Cardiac muscle cell (in vitro differentiated cells and primary cell): ENCODE results near the gene SMG5. TPM values are rescaled to one million over a fixed set of nuclear protein-coding genes. Genes with fewer than 3 reads are reported as not detected.

Experiments used
- DNase-seq, 2 donors: peaks; one replicate each; pipeline versions ENCODE4 v3.0.0 to v3.0.0-alpha.2; 2010 to 2017; ENCODE audit warnings: low read depth in 1 of 2, low spot score in 1 of 2
- H3K27ac ChIP-seq: fragments of 200-600 bp; sonication (generic); 2 replicates; pipeline ENCODE4 v1.5.1; 2016
- H3K27me3 ChIP-seq: fragments of 200-600 bp; sonication (generic); 2 replicates; pipeline ENCODE4 v1.6.0; 2016; ENCODE audit warnings: control low read depth
- H3K36me3 ChIP-seq: fragments of 200-600 bp; sonication (generic); 2 replicates; pipeline ENCODE4 v1.5.1; 2016; ENCODE audit warnings: control low read depth
- H3K4me1 ChIP-seq: fragments of 200-600 bp; sonication (generic); 2 replicates; pipeline ENCODE4 v1.8.1; 2017; ENCODE audit warnings: low read depth, mild to moderate bottlenecking, mixed run types
- H3K4me3 ChIP-seq: fragments of 200-600 bp; sonication (generic); 2 replicates; pipeline ENCODE4 v1.5.1; 2016; ENCODE audit warnings: mild to moderate bottlenecking
- H3K9me3 ChIP-seq: fragments of 200-600 bp; sonication (generic); 2 replicates; pipeline ENCODE4 v1.5.1; 2017; ENCODE audit warnings: low read depth, mild to moderate bottlenecking, control low read depth
- polyA plus RNA-seq: library from polyadenylated mRNA; unstranded; fragments of >200 nt; fragmentation: Nextera tagmentation; extraction: Ambion mirVana; gene quantifications from 2 replicates; pipeline ENCODE4 v1.2.1, GENCODE V29; 2016
- total RNA-seq: library from RNA; depleted of rRNA; stranded (reverse); fragments of >200 nt; gene quantifications from 2 replicates; pipeline ENCODE4 v1.2.3, GENCODE V29; 2016
- TF ChIP-seq, protein P1 (sequence below): IDR thresholded peaks from 2 replicates; pipeline ENCODE4 v1.5.1; 2012; ENCODE audit warnings: low read depth, mild to moderate bottlenecking, low read length

The SMG5 gene
- total and polyA plus RNA-seq, 2 experiments from 2014 or later: 95.5 to 110 TPM

DNA sequence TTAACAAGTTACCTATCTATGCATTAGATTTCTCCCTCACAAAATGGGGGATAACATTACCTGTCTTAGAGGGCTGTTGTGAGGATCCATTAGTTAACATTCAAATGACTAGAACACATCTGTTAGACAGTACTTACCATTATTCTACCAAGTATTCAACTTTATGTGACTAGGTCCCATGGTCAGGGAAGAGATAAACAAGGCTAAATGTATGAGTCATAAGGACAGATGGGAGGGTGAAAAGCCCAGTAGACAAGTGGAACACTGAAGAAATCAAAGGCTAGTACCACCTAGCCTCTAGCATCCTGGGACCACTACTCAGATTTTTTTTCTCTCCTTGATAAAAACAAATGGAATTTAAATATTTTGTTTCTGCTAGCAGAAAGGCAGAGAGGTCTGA lies 25.5 kb upstream of the SMG5 start:
- TF ChIP-seq, protein P1, sequence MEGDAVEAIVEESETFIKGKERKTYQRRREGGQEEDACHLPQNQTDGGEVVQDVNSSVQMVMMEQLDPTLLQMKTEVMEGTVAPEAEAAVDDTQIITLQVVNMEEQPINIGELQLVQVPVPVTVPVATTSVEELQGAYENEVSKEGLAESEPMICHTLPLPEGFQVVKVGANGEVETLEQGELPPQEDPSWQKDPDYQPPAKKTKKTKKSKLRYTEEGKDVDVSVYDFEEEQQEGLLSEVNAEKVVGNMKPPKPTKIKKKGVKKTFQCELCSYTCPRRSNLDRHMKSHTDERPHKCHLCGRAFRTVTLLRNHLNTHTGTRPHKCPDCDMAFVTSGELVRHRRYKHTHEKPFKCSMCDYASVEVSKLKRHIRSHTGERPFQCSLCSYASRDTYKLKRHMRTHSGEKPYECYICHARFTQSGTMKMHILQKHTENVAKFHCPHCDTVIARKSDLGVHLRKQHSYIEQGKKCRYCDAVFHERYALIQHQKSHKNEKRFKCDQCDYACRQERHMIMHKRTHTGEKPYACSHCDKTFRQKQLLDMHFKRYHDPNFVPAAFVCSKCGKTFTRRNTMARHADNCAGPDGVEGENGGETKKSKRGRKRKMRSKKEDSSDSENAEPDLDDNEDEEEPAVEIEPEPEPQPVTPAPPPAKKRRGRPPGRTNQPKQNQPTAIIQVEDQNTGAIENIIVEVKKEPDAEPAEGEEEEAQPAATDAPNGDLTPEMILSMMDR: no peak
- H3K36me3 ChIP-seq: peaks cover 50% of the 10 kb centered on the region

DNA sequence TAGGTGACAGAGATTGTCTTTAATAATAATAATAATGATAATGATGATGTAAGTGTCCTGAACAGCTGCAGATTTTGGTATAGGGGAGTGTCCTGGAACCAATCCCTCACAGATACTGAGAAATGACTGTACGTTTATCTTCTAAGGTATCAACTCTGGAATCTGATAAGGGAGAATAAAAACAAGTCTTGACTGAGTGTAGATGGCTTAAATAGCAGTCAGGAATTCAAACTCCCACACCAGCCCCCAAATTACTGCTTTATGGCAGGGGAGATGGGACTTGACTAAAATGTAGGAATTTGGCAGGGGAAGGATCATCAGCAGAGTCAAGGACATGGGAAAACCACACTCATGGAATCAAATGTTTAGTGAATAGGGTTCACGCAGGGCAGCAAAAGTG lies 22.6 kb upstream of the SMG5 start:
- TF ChIP-seq, protein P1: no peak
- Histone ChIP-seq H3K27ac (no peak overlapping the region), H3K9me3 (no peaks in the 10 kb centered on the region), H3K27me3 (no peaks in the 10 kb centered on the region), H3K36me3 (peaks cover 28% of the 10 kb centered on the region), H3K4me3 (no peak overlapping the region), H3K4me1 (no peaks in the 10 kb centered on the region)
- DNase-seq: no peak

More for the DNA sequence above, 25.5 kb upstream of the SMG5 start:
- Histone ChIP-seq H3K27me3 (no peaks in the 10 kb centered on the region), H3K4me1 (no peaks in the 10 kb centered on the region), H3K4me3 (no peak overlapping the region), H3K9me3 (no peaks in the 10 kb centered on the region), H3K27ac (no peak overlapping the region)
- peak in 1 of 2 donors; percentile 25 for DNase-seq

DNA sequence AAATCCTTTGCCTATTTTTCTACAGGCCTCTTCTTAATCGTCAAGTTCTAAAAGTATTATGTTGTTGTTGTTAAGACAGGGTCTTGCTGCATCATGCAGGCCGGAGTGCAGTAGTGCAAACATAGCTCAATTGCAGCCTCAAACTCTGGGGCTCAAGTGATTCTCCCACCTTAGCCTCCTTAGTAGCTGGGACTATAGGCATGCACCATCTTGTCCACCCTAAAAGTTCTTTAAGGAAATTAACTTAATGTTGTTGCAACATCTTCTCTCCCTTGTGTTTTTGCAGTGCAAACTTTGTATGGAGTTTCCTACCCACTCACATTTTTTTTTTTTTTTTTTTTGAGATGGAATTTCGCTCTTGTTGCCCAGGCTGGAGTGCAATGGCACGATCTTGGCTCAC lies 20.6 kb upstream of the SMG5 start:
- H3K9me3 ChIP-seq: no peaks in the 10 kb centered on the region
- H3K27me3 ChIP-seq: no peaks in the 10 kb centered on the region
- TF ChIP-seq, protein P1: no peak
- no peak for DNase-seq
- peaks cover 12% of the 10 kb centered on the region for H3K36me3 ChIP-seq
- H3K4me1 ChIP-seq: no peaks in the 10 kb centered on the region
- H3K4me3 ChIP-seq: no peak overlapping the region
- no peak overlapping the region for H3K27ac ChIP-seq

DNA sequence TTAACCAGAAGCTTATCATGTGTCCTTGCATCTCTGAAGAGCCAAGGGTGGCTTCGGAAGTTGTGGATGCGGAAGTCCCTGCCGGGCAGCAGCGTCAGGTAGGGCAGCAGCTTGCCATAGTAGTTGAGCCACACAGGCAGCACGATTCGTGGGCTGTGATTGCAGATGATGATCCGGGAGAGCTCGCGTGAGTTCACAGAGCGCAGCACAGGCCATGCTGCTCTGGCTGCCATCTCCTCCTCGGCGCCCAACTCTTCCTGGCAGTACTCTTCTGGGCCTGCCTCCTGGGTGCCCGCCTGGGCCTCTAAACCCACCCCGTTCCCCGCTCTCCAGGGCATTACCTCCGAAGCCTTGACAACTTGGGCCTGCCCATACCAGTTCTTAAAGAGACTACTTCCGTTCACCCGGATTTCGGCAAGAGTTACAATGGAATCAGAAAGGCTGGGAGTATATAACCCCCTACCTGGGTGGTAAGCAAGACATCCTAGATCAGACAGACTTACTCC lies 16.3 kb upstream of the SMG5 start, which contains the start of gene VHLL:
VHLL (minus strand) TSS at position 456 of the 506 bp plus-strand sequence; CDS start at position 338, 118 bp downstream.
- TF ChIP-seq, protein P1: no peak
- Histone ChIP-seq H3K4me3 (no peak within 1 kb of the TSS), H3K4me1 (no peaks in the 10 kb centered on the region), H3K27ac (no peak within 1 kb of the TSS), H3K27me3 (no peaks in the 10 kb centered on the region), H3K9me3 (no peaks in the 10 kb centered on the region), H3K36me3 (no peaks in the 10 kb centered on the region)
- DNase-seq: no peak

DNA sequence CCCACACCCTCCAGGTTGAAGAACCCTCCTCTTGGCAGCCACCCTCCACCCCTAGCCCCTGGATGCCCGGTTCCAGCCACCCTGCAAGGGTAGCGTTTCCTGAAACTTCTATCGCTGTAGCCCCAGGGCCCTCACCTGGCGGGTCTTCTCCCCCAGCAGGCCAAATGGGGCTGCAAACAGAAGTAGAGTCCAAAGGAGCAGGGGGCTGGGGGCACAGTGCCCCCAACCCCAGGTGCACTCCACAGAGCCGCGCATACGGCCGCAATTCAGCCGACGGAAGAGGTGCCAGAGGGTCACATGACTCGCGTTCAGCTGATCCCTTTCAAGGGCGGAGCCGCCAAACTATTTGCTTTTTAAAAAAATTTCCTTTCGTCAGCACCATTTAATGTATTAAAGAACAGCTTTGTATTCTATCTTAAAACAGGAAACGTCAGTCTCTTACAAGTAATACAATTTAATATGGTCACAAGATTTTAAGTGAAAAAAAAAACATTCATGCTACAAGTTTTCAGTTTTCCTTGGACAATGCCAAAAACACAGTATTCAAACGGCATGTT lies 12.8 kb upstream of the SMG5 start, which contains the start of gene GLMP:
GLMP (minus strand) TSS at position 289 of the 557 bp plus-strand sequence; CDS start at position 255, 34 bp downstream.
- TF ChIP-seq, protein P1: no peak

More for the DNA sequence above, 12.8 kb upstream of the SMG5 start, which contains the start of gene GLMP:
- H3K4me3 ChIP-seq: peak within 1 kb of the TSS; percentile 57
- H3K4me1 ChIP-seq: no peaks in the 10 kb centered on the region
- no peaks in the 10 kb centered on the region for H3K9me3 ChIP-seq
- no peaks in the 10 kb centered on the region for H3K27me3 ChIP-seq
- H3K36me3 ChIP-seq: no peaks in the 10 kb centered on the region
- H3K27ac ChIP-seq: no peak within 1 kb of the TSS
- DNase-seq: peak; percentile 73 to 74
